Neural crest cell (in vitro differentiated cells): ENCODE measurements around the gene RECK. TPM values are rescaled to one million over a fixed set of nuclear protein-coding genes. Genes with fewer than 3 reads are reported as not detected.
A peak's percentile ranks its signal among the peaks of the same experiment; 100 is the strongest.

Source experiments
- DNase-seq: peaks from one replicate; pipeline ENCODE4 v3.0.0; 2021; ENCODE audit warnings: low read depth, mixed read lengths, low spot score
- H3K27ac Mint-ChIP-seq: one replicate; pipeline ENCODE4 v1.8.0; 2021; ENCODE audit warnings: mild to moderate bottlenecking, mixed read lengths; ENCODE audit not compliant: unreplicated experiment
- H3K27me3 Mint-ChIP-seq: 2 replicates; pipeline ENCODE4 v1.8.0; 2021; ENCODE audit warnings: low read depth, mild to moderate bottlenecking, mixed read lengths
- H3K36me3 Mint-ChIP-seq: 2 replicates; pipeline ENCODE4 v1.8.0; 2021; ENCODE audit warnings: low read depth, mild to moderate bottlenecking, mixed read lengths
- H3K4me1 Mint-ChIP-seq: 2 replicates; pipeline ENCODE4 v1.8.0; 2021; ENCODE audit warnings: mixed read lengths
- H3K4me3 Mint-ChIP-seq: one replicate; pipeline ENCODE4 v1.8.0; 2021; ENCODE audit warnings: mild to moderate bottlenecking, mixed read lengths
- H3K9me3 Mint-ChIP-seq: 2 replicates; pipeline ENCODE4 v1.8.0; 2021; ENCODE audit warnings: mixed read lengths
- CTCF ChIP-seq: fragments of 200-600 bp; sonication (generic); conservative IDR thresholded peaks from 2 replicates; pipeline ENCODE4 v1.5.0; 2021; ENCODE audit warnings: antibody characterized with exemption, mild to moderate bottlenecking
- total RNA-seq: library from RNA; stranded (reverse); gene quantifications from 2 replicates; pipeline ENCODE4 v1.2.1, GENCODE V29; 2021

Gene RECK
- total RNA-seq, 1 donor from 2014 or later, result 9.5 TPM

GRCh38 chr9:36123515-36123914 lies 86.8 kb downstream of the RECK start:
- TF ChIP-seq CTCF, result no peak
- Mint-ChIP-seq H3K27ac (no peak overlapping the region), H3K36me3 (peaks cover 4% of the 10 kb centered on the region)

GRCh38 chr9:36125062-36125855 lies 88.5 kb downstream of the RECK start:
- Mint-ChIP-seq H3K9me3 (no peaks in the 10 kb centered on the region), H3K27me3 (no peaks in the 10 kb centered on the region), H3K4me1 (no peaks in the 10 kb centered on the region), H3K36me3 (peaks cover 4% of the 10 kb centered on the region), H3K4me3 (no peak overlapping the region), H3K27ac (no peak overlapping the region)
- no peak for DNase-seq
- TF ChIP-seq CTCF, result no peak

More at GRCh38 chr9:36123515-36123914, 86.8 kb downstream of the RECK start:
- no peaks in the 10 kb centered on the region for H3K4me1 Mint-ChIP-seq
- no peak for DNase-seq
- no peaks in the 10 kb centered on the region for H3K9me3 Mint-ChIP-seq
- H3K4me3 Mint-ChIP-seq, result no peak overlapping the region
- no peaks in the 10 kb centered on the region for H3K27me3 Mint-ChIP-seq

GRCh38 chr9:36126016-36126730 lies 89.5 kb downstream of the RECK start:
- no peak overlapping the region for H3K4me3 Mint-ChIP-seq
- no peaks in the 10 kb centered on the region for H3K9me3 Mint-ChIP-seq
- no peak for TF ChIP-seq CTCF
- no peak for DNase-seq
- H3K27me3 Mint-ChIP-seq, result no peaks in the 10 kb centered on the region
- H3K4me1 Mint-ChIP-seq, result no peaks in the 10 kb centered on the region
- peaks cover 4% of the 10 kb centered on the region for H3K36me3 Mint-ChIP-seq
- peak overlapping the region; percentile 27 for H3K27ac Mint-ChIP-seq

- peaks cover 14% of the 10 kb centered on the region for H3K27me3 Mint-ChIP-seq
- DNase-seq, result no peak
- no peaks in the 10 kb centered on the region for H3K4me1 Mint-ChIP-seq
- H3K9me3 Mint-ChIP-seq, result no peaks in the 10 kb centered on the region
- TF ChIP-seq CTCF, result no peak
- H3K36me3 Mint-ChIP-seq, result no peaks in the 10 kb centered on the region
- no peak overlapping the region for H3K4me3 Mint-ChIP-seq
- no peak overlapping the region for H3K27ac Mint-ChIP-seq
Observed at GRCh38 chr9:36127652-36128244, 91.0 kb downstream of the RECK start.

- no peak for TF ChIP-seq CTCF
- Mint-ChIP-seq H3K27ac (no peak overlapping the region), H3K27me3 (peaks cover 16% of the 10 kb centered on the region), H3K36me3 (no peaks in the 10 kb centered on the region), H3K4me3 (no peak overlapping the region), H3K9me3 (no peaks in the 10 kb centered on the region), H3K4me1 (no peaks in the 10 kb centered on the region)
- DNase-seq, result no peak
Observed at GRCh38 chr9:36128349-36128748, 91.6 kb downstream of the RECK start.
